Measurements from ENCODE around the gene NHSL2. TPM values are rescaled to one million over a fixed set of nuclear protein-coding genes. Genes with fewer than 3 reads are reported as not detected.

The NHSL2 gene
- total and polyA plus RNA-seq, 2 experiments from 2014 or later, result 4.7 to 9.5 TPM

- TF ChIP-seq EZH2 (IDR thresholded peaks at IDR 0.05; ENCODE audit: low read depth, unreplicated experiment) (no peak), STAT1 (IDR thresholded peaks at IDR 0.05; ENCODE audit: unreplicated experiment) (no peak), ZNF462 (CRISPR knock-in tag; IDR thresholded peaks at IDR 0.05) (no peak), ETS1 (IDR thresholded peaks at IDR 0.05) (no peak), ZNF331 (CRISPR knock-in tag; IDR thresholded peaks at IDR 0.05; ENCODE audit: low read depth) (no peak), EZH2phosphoT487 (IDR thresholded peaks at IDR 0.05; ENCODE audit: unreplicated experiment) (no peak), CREB1 (CRISPR knock-in tag; IDR thresholded peaks at IDR 0.05; ENCODE audit: low read depth) (no peak), ZNF114 (CRISPR knock-in tag; IDR thresholded peaks at IDR 0.05) (no peak), JUNB (IDR thresholded peaks at IDR 0.05; ENCODE audit: unreplicated experiment) (no peak), REST (IDR thresholded peaks at IDR 0.05; ENCODE audit: unreplicated experiment) (no peak), CTCF (conservative IDR thresholded peaks at IDR 0.05; ENCODE audit: low read depth in 2 of 2) (no peak), POLR2AphosphoS5 (IDR thresholded peaks at IDR 0.05; ENCODE audit: low read depth) (no peak), NANOG (IDR thresholded peaks at IDR 0.05; ENCODE audit: borderline replicate concordance) (no peak)
- no peaks in the 10 kb centered on the region for H3K79me2 ChIP-seq (replicated peaks; ENCODE audit: insufficient read depth)
- H3K36me3 ChIP-seq (ENCODE audit: insufficient read depth), result no peaks in the 10 kb centered on the region
- H3K4me1 ChIP-seq (ENCODE audit: insufficient read depth), result no peaks in the 10 kb centered on the region
- Mint-ChIP-seq H3K4me1 (peaks cover 5% of the 10 kb centered on the region), H3K4me3 (no peak overlapping the region), H3K27ac (no peak overlapping the region), H3K27me3 (ENCODE audit: insufficient read depth, low read depth, poor library complexity) (peaks cover 10% of the 10 kb centered on the region), H3K9me3 (no peaks in the 10 kb centered on the region), H3K36me3 (ENCODE audit: low read depth) (0 out of 3 replicates have a peak, but pooled peaks cover 4% of the 10 kb centered on the region)
- DNase-seq (ENCODE audit: low spot score) (no peak), ATAC-seq (no peak)
- H3F3A ChIP-seq (replicated peaks; ENCODE audit: low read depth), result no peaks in the 10 kb centered on the region
- H3K4me3 ChIP-seq, result no peak overlapping the region
- no peak overlapping the region for H3K4me2 ChIP-seq
- no peaks in the 10 kb centered on the region for H3K27me3 ChIP-seq (ENCODE audit: insufficient read depth)
- H3K27ac ChIP-seq (ENCODE audit: low read depth), result no peak overlapping the region
- H4K20me1 ChIP-seq (replicated peaks; ENCODE audit: insufficient read depth), result no peaks in the 10 kb centered on the region
- no peak overlapping the region for H2AFZ ChIP-seq
- H3K9me2 ChIP-seq (ENCODE audit: insufficient read depth), result no peaks in the 10 kb centered on the region
Observed at GRCh38 chrX:72028701-72029470, 118.2 kb downstream of the NHSL2 start.

Measured in GM23338 (cell line).